ENCODE results near the gene GNA12.

Gene GNA12

DNA sequence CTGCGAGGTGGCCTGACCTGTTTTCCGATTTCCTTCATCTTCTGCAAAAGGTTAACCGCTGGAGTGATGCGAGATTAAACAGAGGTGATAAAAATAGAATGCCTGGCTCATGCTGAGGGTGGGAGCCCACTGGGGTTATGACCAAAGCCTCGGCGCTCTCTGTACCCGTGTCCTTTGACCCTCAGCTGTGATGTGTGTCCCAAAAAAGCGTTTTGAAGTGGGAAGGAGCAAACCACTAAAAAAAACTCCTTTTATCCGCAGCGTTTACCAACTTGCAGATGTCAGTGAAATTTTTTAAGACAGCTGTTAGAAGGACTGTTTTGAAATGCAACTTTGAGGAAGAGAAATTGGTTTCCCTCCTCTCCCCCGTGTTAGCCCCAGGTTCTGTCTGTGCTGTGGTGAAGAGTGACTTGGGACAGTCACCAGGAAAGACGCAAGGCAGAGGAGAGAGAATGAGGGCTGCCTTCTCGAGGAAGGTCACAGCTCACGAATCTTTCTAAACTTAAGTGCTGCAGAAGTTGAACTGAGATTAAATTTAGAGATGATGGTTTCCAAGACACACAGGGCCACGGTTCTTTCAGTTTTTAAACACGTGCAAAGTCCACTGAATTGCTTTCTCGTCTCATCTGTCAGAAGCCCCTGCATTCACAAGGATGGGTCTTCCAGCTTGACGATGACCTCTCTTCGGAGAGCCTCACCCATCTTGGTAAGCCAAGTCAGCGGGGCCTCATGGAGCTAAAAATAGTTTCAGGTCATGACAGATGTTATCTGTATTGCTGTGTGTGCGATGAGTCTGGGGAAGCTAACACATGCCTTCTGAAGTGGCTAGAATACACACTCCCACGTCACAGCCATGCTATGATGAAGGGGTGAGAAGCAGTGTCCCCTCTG lies 128.5 kb downstream of the GNA12 start:
- Histone ChIP-seq H3F3A (ENCODE audit: insufficient read depth) (peaks cover 19% of the 10 kb centered on the region), H2AFZ (ENCODE audit: low read depth, low read length, severe bottlenecking) (no peak overlapping the region), H3K9ac (ENCODE audit: low read length) (no peak overlapping the region), H3K4me3 (ENCODE audit: insufficient read depth, low read length, poor library complexity, severe bottlenecking) (no peak overlapping the region), H3K27ac (ENCODE audit: low read depth, low read length) (peak overlapping the region; percentile 55), H4K20me1 (ENCODE audit: low read depth, low read length) (no peaks in the 10 kb centered on the region), H3K4me2 (ENCODE audit: low read depth, low read length, poor library complexity, severe bottlenecking) (peak overlapping the region; percentile 33), H3K9me3 (ENCODE audit: insufficient read depth, low read length) (no peaks in the 10 kb centered on the region), H3K9me2 (replicated peaks; ENCODE audit: insufficient read depth, low read length) (no peaks in the 10 kb centered on the region), H3K27me3 (ENCODE audit: low read length) (no peaks in the 10 kb centered on the region), H3K79me2 (ENCODE audit: insufficient read depth, low read length) (no peaks in the 10 kb centered on the region), H3K36me3 (ENCODE audit: low read length) (no peaks in the 10 kb centered on the region)
- TF ChIP-seq, protein P1, sequence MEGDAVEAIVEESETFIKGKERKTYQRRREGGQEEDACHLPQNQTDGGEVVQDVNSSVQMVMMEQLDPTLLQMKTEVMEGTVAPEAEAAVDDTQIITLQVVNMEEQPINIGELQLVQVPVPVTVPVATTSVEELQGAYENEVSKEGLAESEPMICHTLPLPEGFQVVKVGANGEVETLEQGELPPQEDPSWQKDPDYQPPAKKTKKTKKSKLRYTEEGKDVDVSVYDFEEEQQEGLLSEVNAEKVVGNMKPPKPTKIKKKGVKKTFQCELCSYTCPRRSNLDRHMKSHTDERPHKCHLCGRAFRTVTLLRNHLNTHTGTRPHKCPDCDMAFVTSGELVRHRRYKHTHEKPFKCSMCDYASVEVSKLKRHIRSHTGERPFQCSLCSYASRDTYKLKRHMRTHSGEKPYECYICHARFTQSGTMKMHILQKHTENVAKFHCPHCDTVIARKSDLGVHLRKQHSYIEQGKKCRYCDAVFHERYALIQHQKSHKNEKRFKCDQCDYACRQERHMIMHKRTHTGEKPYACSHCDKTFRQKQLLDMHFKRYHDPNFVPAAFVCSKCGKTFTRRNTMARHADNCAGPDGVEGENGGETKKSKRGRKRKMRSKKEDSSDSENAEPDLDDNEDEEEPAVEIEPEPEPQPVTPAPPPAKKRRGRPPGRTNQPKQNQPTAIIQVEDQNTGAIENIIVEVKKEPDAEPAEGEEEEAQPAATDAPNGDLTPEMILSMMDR (IDR thresholded peaks at IDR 0.05; ENCODE audit: insufficient read depth, low read length, poor library complexity, severe bottlenecking) = no peak
- TF ChIP-seq EZH2phosphoT487 (conservative IDR thresholded peaks at IDR 0.05; ENCODE audit: low read length) = no peak

DNA sequence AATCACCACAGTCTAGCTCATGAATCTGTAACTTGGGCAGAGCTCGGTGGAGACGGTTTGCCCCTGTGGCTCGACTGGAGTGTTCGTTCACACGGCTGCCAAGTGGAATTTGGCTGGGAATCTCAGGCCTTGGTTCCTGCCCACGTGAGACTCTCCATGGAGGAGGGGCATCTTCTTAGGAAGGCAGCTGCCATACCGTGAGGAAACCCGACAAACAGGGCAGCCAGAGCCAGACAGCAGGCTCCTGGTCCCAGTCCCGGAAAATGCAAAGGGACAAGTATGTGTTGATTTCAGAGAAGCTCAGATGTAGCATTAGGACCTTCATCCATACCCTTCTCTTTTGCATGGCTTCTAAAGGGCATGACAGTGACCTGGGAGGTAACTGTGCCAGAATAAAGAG lies 129.5 kb downstream of the GNA12 start:
- Histone ChIP-seq H3K79me2 (ENCODE audit: insufficient read depth, low read length) (no peaks in the 10 kb centered on the region), H3K9me2 (replicated peaks; ENCODE audit: insufficient read depth, low read length) (no peaks in the 10 kb centered on the region), H4K20me1 (ENCODE audit: low read depth, low read length) (no peaks in the 10 kb centered on the region), H3K9me3 (ENCODE audit: insufficient read depth, low read length) (no peaks in the 10 kb centered on the region), H3K4me3 (ENCODE audit: insufficient read depth, low read length, poor library complexity, severe bottlenecking) (no peak overlapping the region), H3K4me2 (ENCODE audit: low read depth, low read length, poor library complexity, severe bottlenecking) (no peak overlapping the region), H3K27me3 (ENCODE audit: low read length) (no peaks in the 10 kb centered on the region), H3K27ac (ENCODE audit: low read depth, low read length) (no peak overlapping the region), H3K9ac (ENCODE audit: low read length) (no peak overlapping the region), H3K36me3 (ENCODE audit: low read length) (no peaks in the 10 kb centered on the region), H3F3A (ENCODE audit: insufficient read depth) (peaks cover 27% of the 10 kb centered on the region), H2AFZ (ENCODE audit: low read depth, low read length, severe bottlenecking) (no peak overlapping the region)
- TF ChIP-seq, protein P1 (IDR thresholded peaks at IDR 0.05; ENCODE audit: insufficient read depth, low read length, poor library complexity, severe bottlenecking) = no peak
- no peak for TF ChIP-seq EZH2phosphoT487 (conservative IDR thresholded peaks at IDR 0.05; ENCODE audit: low read length)

DNA sequence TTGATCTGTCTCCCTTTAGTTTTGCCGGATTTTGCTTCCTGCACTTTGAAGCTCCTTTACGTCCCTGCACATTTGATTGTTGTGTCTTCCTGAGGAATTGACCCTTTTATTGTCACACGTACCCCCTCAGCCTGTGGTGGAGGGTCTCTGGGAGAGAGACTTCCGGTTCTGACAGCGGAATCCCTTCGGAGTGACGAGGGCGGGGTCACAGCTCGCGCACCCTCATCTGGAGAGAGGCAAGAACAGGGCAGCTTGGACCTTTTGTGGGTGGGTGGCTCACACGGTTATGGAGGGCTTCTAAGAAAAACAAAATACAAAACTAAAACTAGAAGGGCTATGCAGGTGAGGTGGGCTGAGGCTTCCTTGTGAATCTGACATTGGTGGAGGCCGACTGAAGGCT lies 130.1 kb downstream of the GNA12 start:
- Histone ChIP-seq H3K9me3 (ENCODE audit: insufficient read depth, low read length) (no peaks in the 10 kb centered on the region), H3K27ac (ENCODE audit: low read depth, low read length) (no peak overlapping the region), H3K27me3 (ENCODE audit: low read length) (no peaks in the 10 kb centered on the region), H2AFZ (ENCODE audit: low read depth, low read length, severe bottlenecking) (no peak overlapping the region), H3K4me2 (ENCODE audit: low read depth, low read length, poor library complexity, severe bottlenecking) (no peak overlapping the region), H3F3A (ENCODE audit: insufficient read depth) (peaks cover 27% of the 10 kb centered on the region), H3K36me3 (ENCODE audit: low read length) (no peaks in the 10 kb centered on the region), H3K4me3 (ENCODE audit: insufficient read depth, low read length, poor library complexity, severe bottlenecking) (no peak overlapping the region), H3K9ac (ENCODE audit: low read length) (no peak overlapping the region), H3K9me2 (replicated peaks; ENCODE audit: insufficient read depth, low read length) (no peaks in the 10 kb centered on the region), H3K79me2 (ENCODE audit: insufficient read depth, low read length) (no peaks in the 10 kb centered on the region), H4K20me1 (ENCODE audit: low read depth, low read length) (no peaks in the 10 kb centered on the region)
- TF ChIP-seq, protein P1 (IDR thresholded peaks at IDR 0.05; ENCODE audit: insufficient read depth, low read length, poor library complexity, severe bottlenecking) = no peak
- no peak for TF ChIP-seq EZH2phosphoT487 (conservative IDR thresholded peaks at IDR 0.05; ENCODE audit: low read length)

All from SU-DHL-6 (cell line).